Medulla oblongata (tissue), 1 donor: ENCODE measurements around the gene QRICH1.
A peak's percentile ranks its signal among the peaks of the same experiment; 100 is the strongest.

Experiments used
- DNase-seq: peaks from one replicate; pipeline ENCODE4 v3.0.0-alpha.2; 2015; ENCODE audit errors: extremely low spot score

QRICH1 gene, protein sequence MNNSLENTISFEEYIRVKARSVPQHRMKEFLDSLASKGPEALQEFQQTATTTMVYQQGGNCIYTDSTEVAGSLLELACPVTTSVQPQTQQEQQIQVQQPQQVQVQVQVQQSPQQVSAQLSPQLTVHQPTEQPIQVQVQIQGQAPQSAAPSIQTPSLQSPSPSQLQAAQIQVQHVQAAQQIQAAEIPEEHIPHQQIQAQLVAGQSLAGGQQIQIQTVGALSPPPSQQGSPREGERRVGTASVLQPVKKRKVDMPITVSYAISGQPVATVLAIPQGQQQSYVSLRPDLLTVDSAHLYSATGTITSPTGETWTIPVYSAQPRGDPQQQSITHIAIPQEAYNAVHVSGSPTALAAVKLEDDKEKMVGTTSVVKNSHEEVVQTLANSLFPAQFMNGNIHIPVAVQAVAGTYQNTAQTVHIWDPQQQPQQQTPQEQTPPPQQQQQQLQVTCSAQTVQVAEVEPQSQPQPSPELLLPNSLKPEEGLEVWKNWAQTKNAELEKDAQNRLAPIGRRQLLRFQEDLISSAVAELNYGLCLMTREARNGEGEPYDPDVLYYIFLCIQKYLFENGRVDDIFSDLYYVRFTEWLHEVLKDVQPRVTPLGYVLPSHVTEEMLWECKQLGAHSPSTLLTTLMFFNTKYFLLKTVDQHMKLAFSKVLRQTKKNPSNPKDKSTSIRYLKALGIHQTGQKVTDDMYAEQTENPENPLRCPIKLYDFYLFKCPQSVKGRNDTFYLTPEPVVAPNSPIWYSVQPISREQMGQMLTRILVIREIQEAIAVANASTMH

GRCh38 chr3:49093853-49094767 lies at the start of gene QRICH1:
Gene QRICH1, minus strand, starts transcription at chr3:49094071. Its CDS starts 17,054 bp downstream, at chr3:49077017.
- DNase-seq, result peak; percentile 99

GRCh38 chr3:49140080-49140479 lies 46.2 kb upstream of the QRICH1 start:
- DNase-seq, result no peak

DNA sequence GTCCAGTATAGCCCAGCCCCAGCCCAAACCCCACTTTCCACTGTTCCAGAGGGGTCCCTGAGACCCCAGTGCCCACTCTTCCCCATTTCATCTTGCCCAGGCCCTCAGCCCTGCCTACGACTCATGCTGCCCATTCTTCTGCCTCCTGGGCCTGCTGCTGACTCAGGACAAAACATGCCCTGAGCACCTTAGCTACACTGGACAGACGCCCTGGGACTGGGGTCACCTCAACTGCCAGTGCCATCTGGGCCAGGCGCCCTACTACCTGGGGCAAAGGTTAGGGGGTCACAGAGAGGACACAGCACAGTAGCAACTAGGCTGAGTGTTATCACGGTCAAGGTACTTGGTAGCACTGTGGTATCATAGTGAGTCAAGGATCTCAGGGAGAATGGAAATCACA lies 41.6 kb upstream of the QRICH1 start:
- no peak for DNase-seq

DNA sequence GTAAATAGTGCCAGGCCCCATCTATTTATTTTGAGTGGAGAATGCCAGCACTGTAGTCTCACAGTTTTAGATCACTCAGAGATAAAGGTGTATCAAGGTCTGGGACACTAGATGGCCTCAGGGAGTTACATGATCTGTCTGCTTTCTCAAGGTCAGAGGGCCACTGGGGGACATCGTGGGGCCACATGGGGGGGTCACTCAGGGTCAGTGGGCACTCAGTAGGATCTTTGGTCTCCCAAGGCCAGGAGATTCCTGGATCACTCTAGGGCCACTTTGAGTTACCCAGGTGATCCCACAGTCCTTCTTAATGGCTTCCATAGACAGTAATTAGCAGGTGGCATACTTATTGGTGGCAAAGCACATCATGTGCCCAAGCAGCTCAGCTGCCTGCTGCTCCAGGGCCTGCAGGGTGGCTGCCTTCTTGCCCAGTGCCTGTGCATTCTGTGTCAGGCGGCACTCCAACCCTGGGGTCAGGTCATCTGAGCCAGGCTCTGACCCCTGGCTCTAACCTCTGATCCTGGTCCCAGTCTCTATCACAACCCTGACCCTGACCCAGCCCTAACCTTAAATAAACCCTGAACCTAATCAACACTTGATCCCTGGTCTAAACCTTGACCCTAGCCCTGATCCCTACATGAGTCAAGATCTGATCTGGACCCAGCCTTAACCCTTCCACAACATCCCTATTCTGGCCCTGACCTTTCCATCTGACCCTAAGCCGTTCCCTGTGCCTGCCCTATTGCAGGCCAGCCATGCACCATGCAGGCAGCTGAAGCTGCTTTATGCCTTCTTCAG lies 40.8 kb upstream of the QRICH1 start:
- no peak for DNase-seq

DNA sequence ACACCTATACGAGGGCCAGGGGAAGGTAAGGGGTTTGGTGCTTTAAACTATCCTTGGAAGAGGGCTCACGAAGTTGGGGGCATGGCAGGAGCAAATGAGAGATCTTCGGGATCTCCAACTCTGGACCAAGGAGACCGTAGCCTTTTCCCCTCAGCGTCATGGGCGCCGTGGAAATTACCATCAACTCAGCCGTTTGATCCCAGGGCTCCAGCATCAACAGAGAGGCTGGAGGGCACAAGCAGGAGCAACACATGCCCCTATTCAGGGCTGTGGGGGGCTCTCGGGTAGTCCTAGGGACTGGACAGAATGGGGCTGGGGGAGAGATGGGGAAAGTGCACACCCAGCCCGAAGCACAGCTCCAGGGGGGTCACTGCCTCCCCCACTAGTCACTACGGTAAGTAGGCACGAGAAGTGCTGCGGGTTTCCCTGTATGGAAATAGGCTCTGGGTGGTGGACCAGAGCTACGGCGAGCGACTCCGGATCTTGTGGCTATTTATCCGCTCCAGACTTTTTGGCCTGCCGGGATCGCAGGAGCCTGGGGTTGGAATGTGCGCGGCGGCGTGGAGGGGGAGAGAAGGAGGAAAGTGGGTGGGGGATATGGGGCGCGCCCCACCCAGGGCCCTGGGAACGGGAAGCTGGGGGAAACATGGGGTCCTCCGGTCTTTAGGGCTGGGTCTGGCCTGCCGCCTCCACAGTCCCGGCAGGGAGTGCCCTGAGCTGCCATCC lies 39.5 kb upstream of the QRICH1 start:
- peak; percentile 81 for DNase-seq

- peak; percentile 70 for DNase-seq
Observed at GRCh38 chr3:49132437-49133225, 38.8 kb upstream of the QRICH1 start, which contains the start of gene LAMB2. Gene LAMB2, minus strand, starts transcription at chr3:49133050. Its CDS starts 183 bp downstream, at chr3:49132867.

DNA sequence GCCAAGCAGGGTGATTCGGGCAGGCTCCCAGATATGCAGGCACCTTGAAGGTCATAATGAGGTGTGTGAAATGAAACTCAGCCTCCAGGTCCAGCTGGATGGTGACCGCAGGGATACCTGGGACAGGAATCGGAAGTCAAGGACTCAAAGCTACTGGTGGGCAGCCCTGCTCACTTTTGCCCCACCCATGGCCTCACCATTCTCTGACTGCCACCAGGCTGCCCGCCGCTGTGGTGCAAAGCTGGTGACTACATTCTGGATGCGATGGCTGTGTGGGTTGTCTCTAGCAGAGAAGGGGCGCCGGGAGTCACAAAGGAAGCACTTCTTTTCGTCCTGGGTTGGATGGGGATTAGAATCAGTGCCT lies 38.2 kb upstream of the QRICH1 start:
- DNase-seq, result no peak

DNA sequence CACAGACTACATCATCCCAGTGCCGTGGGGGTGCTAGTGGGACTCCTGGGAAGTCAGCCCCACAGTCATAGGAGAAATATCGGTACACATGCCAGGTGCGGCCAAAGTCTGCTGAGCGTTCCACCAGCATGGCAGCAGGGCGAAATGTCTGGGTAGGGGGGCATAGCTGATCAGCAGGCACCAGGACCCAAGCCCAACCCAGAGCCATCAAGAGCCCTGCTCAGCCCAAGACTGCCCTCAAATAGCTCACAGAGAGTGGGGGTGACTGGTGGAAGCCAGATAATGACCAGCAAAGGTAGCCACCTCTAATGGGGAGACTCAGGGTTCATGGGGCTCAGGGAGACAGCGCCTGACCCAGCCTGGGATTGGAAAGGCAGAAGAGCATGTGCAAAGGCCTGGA lies 37.7 kb upstream of the QRICH1 start:
- no peak for DNase-seq

- DNase-seq, result no peak
Observed at GRCh38 chr3:49131040-49131439, 37.2 kb upstream of the QRICH1 start.

DNA sequence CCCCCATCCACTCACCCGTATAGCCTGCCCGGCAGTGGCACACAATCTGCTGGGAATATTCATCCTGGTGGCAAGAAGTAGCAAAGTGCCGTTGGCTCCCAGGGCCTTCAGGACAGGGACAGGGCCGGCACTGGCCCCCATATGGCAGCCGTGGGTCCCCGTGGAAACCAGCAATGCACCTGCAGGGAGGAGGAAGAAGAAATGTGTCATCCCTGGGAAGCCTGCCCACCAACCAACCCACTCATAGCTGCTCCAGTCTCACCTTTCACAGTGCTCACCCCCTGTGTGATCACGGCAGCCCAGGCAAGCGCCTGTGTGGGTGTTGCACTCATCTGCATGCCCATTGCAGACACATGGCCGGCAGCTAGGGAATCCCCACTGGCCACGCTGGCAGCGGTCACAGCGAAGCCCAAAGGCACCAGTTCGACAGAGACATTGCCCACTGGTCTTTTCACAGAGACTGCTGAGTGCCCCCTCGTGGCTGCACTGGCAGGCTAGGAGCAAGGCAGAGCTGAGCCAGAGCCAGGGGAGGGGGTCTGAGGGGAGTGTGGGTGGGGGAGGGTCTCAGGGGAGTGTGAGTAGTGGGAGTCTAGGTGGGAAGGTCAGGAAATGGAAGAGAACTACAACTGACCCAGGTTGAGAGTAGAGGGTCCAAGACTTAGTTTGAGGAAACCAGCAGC lies 31.3 kb upstream of the QRICH1 start:
- no peak for DNase-seq

GRCh38 chr3:49124203-49124602 lies 30.3 kb upstream of the QRICH1 start:
- no peak for DNase-seq

DNA sequence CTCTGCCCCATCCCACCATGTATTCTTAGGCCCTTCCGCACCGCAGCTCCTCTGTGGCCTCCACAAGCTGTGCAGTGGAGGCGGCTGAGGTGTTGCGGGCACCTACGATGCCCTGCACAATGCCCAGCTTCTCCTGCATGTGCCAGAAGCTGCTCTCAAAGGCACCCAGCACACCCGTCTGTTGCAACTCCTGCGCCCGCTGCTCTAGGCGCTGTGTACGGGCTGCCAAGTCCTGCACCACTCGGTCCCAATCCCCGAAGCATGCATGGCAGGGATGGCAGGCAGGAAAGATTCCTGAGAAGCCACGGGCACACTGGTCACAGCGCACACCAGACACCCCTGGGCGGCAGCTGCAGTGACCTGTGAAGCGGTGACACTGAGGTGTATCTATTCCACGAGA lies 29.8 kb upstream of the QRICH1 start:
- DNase-seq, result no peak

DNA sequence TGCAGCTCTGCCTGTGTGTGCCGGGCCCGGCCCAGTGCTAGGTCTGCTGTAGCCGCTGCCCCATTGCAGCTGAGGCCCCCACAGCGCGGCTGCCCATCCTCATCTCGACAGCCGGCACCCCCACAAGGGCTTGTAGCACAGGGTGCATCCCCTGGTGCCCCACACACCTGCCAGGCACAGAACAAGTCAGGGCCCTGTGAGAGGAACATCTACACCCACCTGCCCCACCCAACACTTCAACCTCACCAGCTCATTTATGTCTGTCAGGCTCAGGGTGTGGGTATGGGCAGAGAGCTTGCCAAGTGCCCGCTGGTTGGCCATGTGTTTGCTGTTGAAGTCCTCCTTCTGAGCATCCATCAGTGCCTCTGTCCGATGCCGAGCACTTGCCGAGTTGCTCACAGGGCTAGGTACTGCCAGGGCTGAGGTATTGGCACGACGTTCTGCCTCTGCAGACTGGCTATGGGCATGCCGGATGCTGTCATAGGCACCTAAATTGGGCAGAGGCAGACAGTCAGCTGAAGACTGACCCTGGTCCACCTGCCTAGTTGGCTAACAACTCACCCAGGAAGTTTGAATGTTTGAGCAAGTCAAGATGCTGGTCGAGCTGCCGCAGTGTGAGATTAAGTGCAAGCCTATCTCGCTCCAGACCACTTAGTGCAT lies 29.1 kb upstream of the QRICH1 start:
- no peak for DNase-seq

DNA sequence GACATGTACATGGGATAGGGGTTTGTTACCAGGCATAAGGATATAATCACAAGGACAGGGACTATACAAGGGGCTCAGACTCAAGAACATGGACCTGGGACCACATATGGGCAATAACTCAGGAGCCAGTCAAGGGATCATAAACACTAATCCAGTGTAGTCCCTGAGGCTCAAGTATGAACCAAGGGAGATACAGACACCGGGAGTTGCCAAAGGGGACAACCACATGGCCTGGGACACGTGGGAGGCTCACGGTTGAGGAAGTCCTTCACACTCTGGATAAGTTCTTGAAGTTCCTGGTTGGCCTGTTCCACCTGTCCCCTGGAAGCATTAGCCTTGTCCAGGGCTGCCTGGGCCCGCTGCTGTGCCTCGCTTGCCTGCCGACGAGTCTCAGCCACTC lies 28.6 kb upstream of the QRICH1 start:
- no peak for DNase-seq

DNA sequence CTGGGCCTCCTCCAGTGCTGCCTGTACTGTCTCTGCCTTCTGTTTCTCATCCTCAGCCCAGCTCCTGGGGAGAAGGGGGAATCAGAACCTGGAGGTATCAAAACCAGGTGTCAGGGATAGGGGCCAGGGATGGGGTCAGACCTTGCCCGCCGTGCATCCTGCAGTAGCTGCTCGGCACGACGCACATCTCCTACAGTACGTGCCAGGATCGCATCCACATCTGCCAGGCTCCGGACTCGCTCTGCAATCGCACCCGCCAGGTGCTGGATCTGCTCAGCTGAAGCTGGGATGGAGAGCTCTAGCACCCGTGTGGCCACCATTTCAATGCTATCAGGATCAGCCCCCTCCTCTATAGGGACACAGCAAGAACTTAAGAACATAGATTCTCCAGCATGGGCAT lies 28.2 kb upstream of the QRICH1 start:
- DNase-seq, result no peak

- no peak for DNase-seq
Observed at GRCh38 chr3:49121132-49121736, 27.4 kb upstream of the QRICH1 start.

- peak; percentile 96 for DNase-seq
Observed at GRCh38 chr3:49120438-49121131, 26.7 kb upstream of the QRICH1 start, which contains the start of gene USP19. Gene USP19, minus strand, starts transcription at chr3:49120823. Its CDS starts 1,678 bp downstream, at chr3:49119145.
